Large intestine (tissue), 3 donors: Measurements from ENCODE around the gene CD207. TPM values are rescaled to one million over a fixed set of nuclear protein-coding genes. Genes with fewer than 3 reads are reported as not detected.

Experiments used
- DNase-seq, 2 donors: peaks; one replicate each; pipeline versions ENCODE4 v3.0.0 to v3.0.0-alpha.2; 2013
- H3K27ac ChIP-seq: one replicate; pipeline ENCODE4 v1.5.1; 2013; ENCODE audit warnings: low read length
- H3K27me3 ChIP-seq: 2 replicates; pipeline ENCODE4 v1.6.1; 2013; ENCODE audit warnings: low read length; ENCODE audit not compliant: control insufficient read depth, insufficient read depth
- H3K36me3 ChIP-seq: 2 replicates; pipeline ENCODE4 v1.6.1; 2013; ENCODE audit warnings: low read length; ENCODE audit not compliant: control insufficient read depth, insufficient read depth
- H3K4me1 ChIP-seq: one replicate; pipeline ENCODE4 v1.6.1; 2013; ENCODE audit warnings: low read length; ENCODE audit not compliant: control insufficient read depth, insufficient read depth
- H3K4me3 ChIP-seq: one replicate; pipeline ENCODE4 v1.5.1; 2013; ENCODE audit warnings: low read length
- H3K9me3 ChIP-seq: one replicate; pipeline ENCODE4 v1.6.1; 2013; ENCODE audit warnings: mild to moderate bottlenecking, low read depth, low read length, moderate library complexity; ENCODE audit not compliant: control insufficient read depth
- WGBS: methylation state at CpG from one replicate; pipeline ENCODE4 v1.1.5; 2013; ENCODE audit warnings: low lambda C conversion rate; ENCODE audit not compliant: insufficient coverage; 5-methylcytosine and 5-hydroxymethylcytosine counted together
- polyA plus RNA-seq: library from polyadenylated mRNA; unstranded; fragments of 120-200 nt; gene quantifications from one replicate; pipeline ENCODE4 v1.2.1, GENCODE V29; 2013

Gene CD207
- polyA plus RNA-seq, 1 donor, result 1.9 TPM

DNA sequence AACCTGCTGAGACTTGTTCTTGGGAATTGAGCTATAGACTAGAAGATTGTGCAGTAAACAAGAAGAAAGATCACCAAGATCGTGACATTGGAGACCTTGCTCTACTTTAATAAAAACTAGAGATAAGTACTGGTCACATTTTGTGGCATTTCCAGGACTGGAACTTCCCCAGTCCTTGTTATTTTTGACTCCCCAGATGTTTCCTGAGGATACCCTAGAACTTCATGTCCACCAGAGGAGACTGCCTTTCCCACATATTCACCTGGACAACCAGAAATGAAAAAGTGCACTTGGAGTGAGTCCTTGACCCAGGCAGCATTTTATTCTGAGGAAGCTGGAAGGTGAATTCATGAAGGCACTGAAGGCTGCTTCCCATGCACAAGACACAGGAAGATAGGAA lies 5.7 kb downstream of the CD207 start:
- no peak overlapping the region for H3K27ac ChIP-seq
- no peak for DNase-seq
- peaks cover 11% of the 10 kb centered on the region for H3K27me3 ChIP-seq
- H3K4me1 ChIP-seq, result no peaks in the 10 kb centered on the region
- H3K9me3 ChIP-seq, result no peaks in the 10 kb centered on the region
- H3K4me3 ChIP-seq, result no peak overlapping the region
- WGBS, result 75% methylated on average over 1 of the region's 1 CpG
- no peaks in the 10 kb centered on the region for H3K36me3 ChIP-seq

GRCh38 chr2:70828914-70829824 lies 6.4 kb downstream of the CD207 start:
- Histone ChIP-seq H3K27me3 (peaks cover 11% of the 10 kb centered on the region), H3K4me3 (no peak overlapping the region), H3K36me3 (no peaks in the 10 kb centered on the region), H3K27ac (no peak overlapping the region), H3K4me1 (no peaks in the 10 kb centered on the region), H3K9me3 (no peaks in the 10 kb centered on the region)
- 82% methylated on average over 2 of the region's 6 CpGs for WGBS
- DNase-seq, result no peak

GRCh38 chr2:70828115-70828514 lies 7.5 kb downstream of the CD207 start:
- Histone ChIP-seq H3K4me1 (no peaks in the 10 kb centered on the region), H3K9me3 (no peaks in the 10 kb centered on the region), H3K27me3 (peaks cover 7% of the 10 kb centered on the region), H3K27ac (no peak overlapping the region), H3K36me3 (no peaks in the 10 kb centered on the region), H3K4me3 (no peak overlapping the region)
- DNase-seq, result no peak
- WGBS, result no CpG with 5 or more reads among the region's 5 CpGs

- Histone ChIP-seq H3K4me1 (no peaks in the 10 kb centered on the region), H3K27ac (no peak overlapping the region), H3K36me3 (no peaks in the 10 kb centered on the region), H3K4me3 (no peak overlapping the region), H3K9me3 (no peaks in the 10 kb centered on the region), H3K27me3 (peaks cover 7% of the 10 kb centered on the region)
- 90% methylated on average over 1 of the region's 5 CpGs for WGBS
- DNase-seq, result no peak
These were observed 8.2 kb downstream of the CD207 start for GRCh38 chr2:70827388-70827787.

- DNase-seq, result no peak
- no peak overlapping the region for H3K4me3 ChIP-seq
- peaks cover 7% of the 10 kb centered on the region for H3K27me3 ChIP-seq
- no peaks in the 10 kb centered on the region for H3K4me1 ChIP-seq
- no peak overlapping the region for H3K27ac ChIP-seq
- no peaks in the 10 kb centered on the region for H3K9me3 ChIP-seq
- WGBS, result 50% methylated on average over 1 of the region's 4 CpGs
- H3K36me3 ChIP-seq, result no peaks in the 10 kb centered on the region
These were observed 8.8 kb downstream of the CD207 start for GRCh38 chr2:70826696-70827350.

GRCh38 chr2:70823249-70823648 lies 12.4 kb downstream of the CD207 start:
- H3K27me3 ChIP-seq, result peaks cover 13% of the 10 kb centered on the region
- no peak overlapping the region for H3K27ac ChIP-seq
- H3K36me3 ChIP-seq, result no peaks in the 10 kb centered on the region
- H3K4me3 ChIP-seq, result no peak overlapping the region
- DNase-seq, result no peak
- H3K4me1 ChIP-seq, result no peaks in the 10 kb centered on the region
- WGBS, result no CpG with 5 or more reads among the region's 5 CpGs
- no peaks in the 10 kb centered on the region for H3K9me3 ChIP-seq

- Histone ChIP-seq H3K4me3 (no peak overlapping the region), H3K9me3 (no peaks in the 10 kb centered on the region), H3K4me1 (no peaks in the 10 kb centered on the region), H3K27me3 (peaks cover 13% of the 10 kb centered on the region), H3K36me3 (no peaks in the 10 kb centered on the region), H3K27ac (no peak overlapping the region)
- no peak for DNase-seq
- WGBS, result no CpG with 5 or more reads among the region's 8 CpGs
These were observed 12.8 kb downstream of the CD207 start for GRCh38 chr2:70822843-70823242.

GRCh38 chr2:70820499-70820898 lies 15.1 kb downstream of the CD207 start, which contains the start of gene CLEC4F:
CLEC4F (minus strand) TSS chr2:70820599; CDS start chr2:70820523, 76 bp downstream.
- Histone ChIP-seq H3K27ac (no peak within 1 kb of the TSS), H3K27me3 (peaks cover 24% of the 10 kb centered on the region), H3K9me3 (no peaks in the 10 kb centered on the region), H3K36me3 (no peaks in the 10 kb centered on the region), H3K4me3 (no peak within 1 kb of the TSS), H3K4me1 (no peaks in the 10 kb centered on the region)
- no peak for DNase-seq
- WGBS, result 20% methylated on average over 1 of the region's 7 CpGs

GRCh38 chr2:70817284-70817954 lies 18.2 kb downstream of the CD207 start:
- Histone ChIP-seq H3K27ac (no peak overlapping the region), H3K4me1 (no peaks in the 10 kb centered on the region), H3K9me3 (no peaks in the 10 kb centered on the region), H3K4me3 (no peak overlapping the region), H3K36me3 (no peaks in the 10 kb centered on the region), H3K27me3 (peaks cover 31% of the 10 kb centered on the region)
- WGBS, result no CpG with 5 or more reads among the region's 3 CpGs
- DNase-seq, result no peak

- H3K4me3 ChIP-seq, result no peak overlapping the region
- WGBS, result no CpG with 5 or more reads among the region's 5 CpGs
- H3K36me3 ChIP-seq, result no peaks in the 10 kb centered on the region
- H3K9me3 ChIP-seq, result no peaks in the 10 kb centered on the region
- H3K27me3 ChIP-seq, result peaks cover 31% of the 10 kb centered on the region
- H3K4me1 ChIP-seq, result no peaks in the 10 kb centered on the region
- no peak for DNase-seq
- no peak overlapping the region for H3K27ac ChIP-seq
These were observed 18.9 kb downstream of the CD207 start for GRCh38 chr2:70816726-70817125.
